Fibroblast of skin of left quadriceps (primary cell): ENCODE measurements around the gene PRICKLE2.
A peak's percentile ranks its signal among the peaks of the same experiment; 100 is the strongest.

ENCODE experiments used
- DNase-seq, 2 experiments: peaks; one replicate each; pipeline ENCODE4 v3.0.0-alpha.2; 2013; ENCODE audit warnings: low read depth in 2 of 2

PRICKLE2 gene, protein sequence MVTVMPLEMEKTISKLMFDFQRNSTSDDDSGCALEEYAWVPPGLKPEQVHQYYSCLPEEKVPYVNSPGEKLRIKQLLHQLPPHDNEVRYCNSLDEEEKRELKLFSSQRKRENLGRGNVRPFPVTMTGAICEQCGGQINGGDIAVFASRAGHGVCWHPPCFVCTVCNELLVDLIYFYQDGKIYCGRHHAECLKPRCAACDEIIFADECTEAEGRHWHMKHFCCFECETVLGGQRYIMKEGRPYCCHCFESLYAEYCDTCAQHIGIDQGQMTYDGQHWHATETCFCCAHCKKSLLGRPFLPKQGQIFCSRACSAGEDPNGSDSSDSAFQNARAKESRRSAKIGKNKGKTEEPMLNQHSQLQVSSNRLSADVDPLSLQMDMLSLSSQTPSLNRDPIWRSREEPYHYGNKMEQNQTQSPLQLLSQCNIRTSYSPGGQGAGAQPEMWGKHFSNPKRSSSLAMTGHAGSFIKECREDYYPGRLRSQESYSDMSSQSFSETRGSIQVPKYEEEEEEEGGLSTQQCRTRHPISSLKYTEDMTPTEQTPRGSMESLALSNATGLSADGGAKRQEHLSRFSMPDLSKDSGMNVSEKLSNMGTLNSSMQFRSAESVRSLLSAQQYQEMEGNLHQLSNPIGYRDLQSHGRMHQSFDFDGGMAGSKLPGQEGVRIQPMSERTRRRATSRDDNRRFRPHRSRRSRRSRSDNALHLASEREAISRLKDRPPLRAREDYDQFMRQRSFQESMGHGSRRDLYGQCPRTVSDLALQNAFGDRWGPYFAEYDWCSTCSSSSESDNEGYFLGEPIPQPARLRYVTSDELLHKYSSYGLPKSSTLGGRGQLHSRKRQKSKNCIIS

GRCh38 chr3:64224826-64225610 lies at the start of gene PRICKLE2:
Gene PRICKLE2 (minus strand): TSS chr3:64225466. CDS start chr3:64198927, 26,539 bp downstream.
- DNase-seq: no peak

- no peak for DNase-seq
Measured at GRCh38 chr3:64272842-64273241, 47.6 kb upstream of the PRICKLE2 start.

- DNase-seq: no peak
Measured at GRCh38 chr3:64272271-64272670, 47.0 kb upstream of the PRICKLE2 start.

DNA sequence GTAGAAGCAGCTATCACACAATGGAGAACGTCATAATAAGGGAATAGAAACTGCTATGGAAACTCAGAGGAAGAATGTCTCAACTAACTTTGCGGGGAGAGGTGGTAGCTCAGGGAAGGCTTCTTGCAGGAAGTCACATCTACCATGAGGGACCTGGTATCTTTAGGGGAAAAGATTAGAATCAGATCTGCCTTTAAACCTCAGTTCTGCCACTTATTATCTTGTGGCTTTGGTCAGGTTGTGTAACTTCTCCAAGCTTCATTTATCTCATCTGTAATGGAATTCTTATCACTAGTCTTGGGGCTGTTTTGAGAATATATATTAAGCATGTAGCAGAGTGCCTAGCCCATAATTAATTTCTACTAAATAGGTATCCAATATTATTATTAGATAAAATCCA lies 46.4 kb upstream of the PRICKLE2 start:
- no peak for DNase-seq

- DNase-seq: no peak
Measured at GRCh38 chr3:64270866-64271260, 45.6 kb upstream of the PRICKLE2 start.

DNA sequence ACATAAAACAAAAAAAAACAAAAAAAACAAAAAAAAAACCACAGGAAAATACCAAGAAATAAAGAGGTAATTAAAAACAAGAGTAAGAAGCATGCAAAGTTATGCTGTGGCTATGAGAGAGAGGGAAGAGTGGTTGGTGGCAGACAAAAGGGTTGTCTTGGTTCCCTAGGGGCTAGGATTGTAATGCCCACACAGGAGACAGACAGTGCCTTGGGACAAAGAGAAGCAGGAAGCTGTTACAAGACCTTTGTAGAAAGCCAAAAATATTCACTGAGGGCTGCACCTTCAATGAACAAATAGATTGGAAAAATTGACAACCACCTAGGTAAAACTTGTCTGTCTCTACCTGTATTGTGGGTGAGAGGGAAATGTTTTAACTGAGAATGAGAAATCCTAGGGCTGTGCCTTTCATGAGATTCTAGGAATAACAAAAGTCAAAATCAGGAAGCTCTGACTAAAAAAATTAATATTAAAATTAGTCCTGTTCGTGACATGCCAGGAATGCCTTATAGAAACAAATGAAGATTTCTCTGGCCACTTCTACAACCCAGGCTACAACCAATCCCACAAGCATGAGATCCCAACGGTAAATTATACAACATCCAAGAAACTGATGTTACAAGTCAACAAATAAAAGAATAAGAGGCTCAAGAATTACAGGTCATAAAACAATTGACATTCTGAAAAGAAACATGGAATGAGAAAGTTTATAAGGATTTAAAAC lies 45.0 kb upstream of the PRICKLE2 start:
- DNase-seq: no peak

GRCh38 chr3:64268926-64269325 lies 43.7 kb upstream of the PRICKLE2 start:
- no peak for DNase-seq

DNA sequence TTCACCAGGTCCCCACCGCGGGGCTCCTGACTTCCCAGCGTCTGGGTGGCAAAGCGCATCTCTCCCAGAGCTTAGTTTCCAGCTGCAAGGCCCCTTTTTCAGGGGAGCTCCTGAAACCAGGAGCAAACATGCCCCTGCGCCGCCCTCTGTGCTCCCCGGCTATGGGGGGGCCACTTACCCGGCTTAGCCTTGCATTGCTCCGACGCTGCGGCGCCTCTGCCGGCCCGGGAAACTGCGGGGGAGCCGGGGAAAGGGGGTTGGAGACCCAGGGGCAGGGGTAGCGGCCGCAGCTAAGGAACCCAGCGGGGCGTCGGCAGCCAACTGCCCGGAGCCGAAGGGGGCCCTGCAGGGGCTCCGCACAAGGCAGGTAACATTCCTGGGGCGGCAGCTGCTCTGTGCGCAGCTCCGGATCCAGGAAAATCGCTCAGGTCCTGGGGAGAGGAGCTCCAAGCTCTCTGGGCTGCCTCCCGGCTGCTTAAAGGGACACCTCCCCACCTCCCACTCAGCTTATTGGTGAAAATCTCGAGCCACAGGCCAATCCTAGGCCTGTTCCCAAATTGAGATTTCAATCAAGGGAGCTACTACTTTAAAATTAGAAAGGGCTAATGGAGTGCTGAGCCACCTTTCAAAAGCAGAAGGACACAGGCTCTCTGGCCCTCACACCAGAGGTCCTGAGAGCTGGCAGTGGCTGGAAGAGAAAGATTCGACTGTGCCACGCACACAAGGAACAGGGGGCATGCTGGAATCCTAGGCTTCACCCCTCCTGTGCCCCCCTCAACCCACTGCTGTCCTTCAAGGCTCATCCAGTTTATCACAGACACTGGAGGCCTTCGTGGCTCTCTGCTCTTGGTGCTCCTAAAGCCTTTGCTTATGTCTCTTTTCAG lies 42.7 kb upstream of the PRICKLE2 start:
- peak; percentile 57 to 63 for DNase-seq

- no peak for DNase-seq
Measured at GRCh38 chr3:64266983-64267382, 41.7 kb upstream of the PRICKLE2 start.

- DNase-seq: peak; percentile 98
Measured at GRCh38 chr3:64266065-64266931, 41.0 kb upstream of the PRICKLE2 start.

DNA sequence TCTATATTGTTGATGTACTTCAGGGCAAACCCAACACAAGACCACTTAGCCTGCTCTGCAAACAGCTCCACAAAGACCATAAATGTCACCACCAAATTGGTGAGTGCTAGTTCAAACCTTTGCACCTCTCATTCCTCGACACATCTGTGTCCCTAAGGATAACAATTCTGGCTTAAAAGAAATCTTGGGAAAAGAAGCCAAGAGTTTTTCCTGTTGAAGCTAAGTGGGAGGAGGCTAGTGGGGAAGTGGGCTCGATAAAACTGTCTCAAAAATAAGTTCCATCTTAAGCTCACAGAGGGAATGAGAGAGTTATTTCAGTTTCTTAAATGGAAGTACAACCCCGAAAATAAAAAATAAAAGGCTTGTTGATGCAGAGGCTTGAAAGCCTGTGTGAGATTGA lies 40.4 kb upstream of the PRICKLE2 start:
- no peak for DNase-seq

DNA sequence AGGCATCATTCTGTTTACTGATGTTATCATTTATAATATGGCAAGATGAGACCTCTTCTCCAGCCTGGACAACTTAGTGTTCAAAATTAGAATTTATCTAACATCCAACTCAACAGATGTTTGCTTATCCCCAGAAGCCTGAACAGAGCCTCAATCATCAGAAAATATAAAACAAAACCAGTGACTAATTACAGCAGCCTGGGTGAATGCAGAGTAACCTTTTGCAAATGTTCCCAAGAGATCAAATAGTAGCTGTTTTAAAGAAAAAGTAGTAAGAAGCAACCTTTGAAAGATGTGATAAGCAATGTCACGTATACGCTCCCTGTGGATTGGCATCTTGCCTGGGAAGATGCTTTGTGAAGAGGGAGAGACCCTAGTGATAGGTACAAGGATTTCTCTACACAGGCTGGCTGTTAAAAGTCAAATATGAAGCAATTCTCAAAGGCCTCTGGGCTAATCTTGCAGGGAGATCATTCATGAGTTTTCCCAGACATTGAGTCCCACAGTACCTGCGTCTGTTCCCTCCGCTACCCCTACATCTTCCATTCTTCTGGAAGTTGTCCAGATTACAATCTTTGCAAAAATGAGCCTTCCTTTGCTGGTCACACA lies 39.3 kb upstream of the PRICKLE2 start:
- peak in 1 of 2 experiments; percentile 21 for DNase-seq

DNA sequence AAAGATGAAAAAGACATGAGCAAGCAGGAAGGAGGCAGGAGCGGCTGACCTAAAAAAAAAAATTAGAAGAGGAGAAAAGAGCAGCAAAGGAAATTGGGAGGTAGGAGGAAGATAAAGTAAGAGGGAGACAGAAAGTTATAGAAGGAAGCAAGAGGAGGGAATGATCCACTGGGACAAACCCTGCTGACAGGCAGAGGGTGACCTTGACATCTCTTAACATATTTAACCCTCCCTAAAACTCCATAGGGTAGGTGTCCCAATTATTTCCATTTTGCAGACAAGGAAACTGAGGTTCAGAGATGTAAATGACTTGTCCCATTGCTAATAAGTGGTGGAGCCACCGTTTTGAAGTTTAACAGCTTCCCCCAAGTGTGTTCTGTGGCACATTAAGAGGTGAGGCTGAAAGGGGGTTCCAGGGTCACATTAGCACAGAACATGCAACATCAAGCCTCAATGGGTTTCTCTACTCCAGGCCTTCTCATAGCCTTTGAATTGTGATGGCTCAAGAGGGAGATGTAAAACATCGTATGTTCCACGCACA lies 37.4 kb upstream of the PRICKLE2 start:
- DNase-seq: no peak

DNA sequence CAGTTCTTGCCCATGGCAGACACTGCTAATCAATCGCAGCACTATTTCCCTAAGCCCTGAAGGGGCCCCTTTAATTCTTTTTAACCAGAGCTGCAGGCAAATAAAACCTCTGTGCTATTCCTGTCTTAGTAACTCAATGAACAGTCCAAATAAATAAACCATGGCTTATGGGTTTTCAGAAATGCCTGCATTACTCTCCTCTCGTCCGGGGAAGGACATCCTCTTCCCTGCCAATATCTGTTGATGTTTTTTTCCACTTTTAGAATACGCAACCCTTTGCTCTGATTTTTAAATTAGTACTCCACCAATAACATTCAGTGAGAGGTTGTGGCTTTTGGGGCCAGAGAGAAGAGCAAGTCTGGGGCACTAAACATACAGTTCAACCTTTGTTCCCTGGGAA lies 35.2 kb upstream of the PRICKLE2 start:
- DNase-seq: no peak

DNA sequence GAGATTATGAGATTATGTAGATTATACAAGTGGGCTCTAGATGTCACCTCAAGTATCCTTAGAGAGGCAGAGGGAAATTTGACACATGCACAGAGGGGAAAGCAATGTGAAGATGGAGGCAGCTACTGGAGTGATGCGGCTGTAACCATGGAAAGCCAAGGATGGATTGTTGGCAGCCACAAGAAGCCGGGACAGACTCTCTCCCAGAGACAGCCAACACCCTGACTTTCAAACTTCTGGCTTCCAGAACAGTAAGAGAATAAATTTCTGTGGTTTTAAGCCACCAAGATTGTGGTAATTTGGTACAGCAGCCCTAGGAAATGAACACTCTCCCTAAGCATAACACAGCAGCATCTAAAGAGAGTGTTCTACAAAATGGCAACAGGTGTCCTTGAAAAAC lies 34.4 kb upstream of the PRICKLE2 start:
- peak in 1 of 2 experiments; percentile 38 for DNase-seq

DNA sequence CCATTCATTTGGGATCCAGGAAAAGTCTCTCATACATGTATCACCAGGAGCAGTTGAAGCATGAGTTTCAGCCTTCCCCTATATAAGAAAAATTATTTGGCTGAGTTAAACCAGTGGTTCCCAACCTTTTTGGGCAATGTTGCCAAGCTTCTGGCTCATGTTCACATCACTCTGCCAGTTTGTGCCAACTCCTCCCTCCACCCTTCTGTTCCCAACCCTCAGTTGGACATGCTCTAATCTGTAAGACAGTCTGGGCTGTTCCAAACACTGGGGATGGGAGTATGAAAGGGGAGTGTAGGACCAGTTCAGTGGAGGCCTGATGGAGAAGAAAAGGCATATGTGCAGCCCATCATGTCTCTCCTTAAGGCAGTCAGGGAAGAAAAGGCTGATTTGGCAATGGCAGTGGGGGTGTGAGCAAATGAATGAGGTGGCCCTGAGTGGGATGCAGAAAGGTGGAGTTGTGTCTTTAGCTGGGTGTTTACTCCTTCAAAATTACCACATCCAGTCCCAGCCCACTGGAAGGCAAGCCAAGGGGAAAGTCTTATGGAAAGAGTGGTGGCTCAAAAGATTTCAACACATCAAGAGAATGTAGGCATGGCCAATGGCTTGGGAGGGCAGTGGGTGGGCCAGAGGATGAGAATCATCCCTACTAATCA lies 32.0 kb upstream of the PRICKLE2 start:
- no peak for DNase-seq

- no peak for DNase-seq
Measured at GRCh38 chr3:64255741-64256340, 30.6 kb upstream of the PRICKLE2 start.

DNA sequence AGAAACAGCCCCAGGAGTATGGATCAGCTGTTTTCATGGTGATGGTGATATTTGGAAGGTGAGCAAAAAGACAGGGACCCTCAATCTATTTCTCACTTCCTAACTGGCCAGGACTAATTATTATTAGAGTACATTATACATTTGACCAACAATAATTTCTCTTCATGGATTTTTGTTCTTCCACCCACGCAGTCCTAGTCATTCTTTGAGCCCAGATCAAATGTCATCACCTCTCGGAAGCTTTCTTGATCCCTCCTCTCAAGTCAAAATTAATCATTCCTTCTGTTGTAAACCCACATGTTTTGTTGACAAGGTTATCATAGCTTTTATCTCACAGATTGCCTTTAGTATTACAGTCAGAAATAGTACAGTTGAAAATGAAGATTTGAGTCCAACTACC lies 29.2 kb upstream of the PRICKLE2 start:
- DNase-seq: no peak
